GM18505 (cell line): ENCODE results near the gene ADGRD2.

Experiments
- ATAC-seq: cut with Tn5 transposase; IDR thresholded peaks from one replicate; pipeline ENCODE4 v1.9.1; 2021; ENCODE audit not compliant: unreplicated experiment
- POLR2A ChIP-seq: IDR thresholded peaks from 4 replicates; pipeline ENCODE4 v1.6.1; 2011; ENCODE audit warnings: borderline replicate concordance; ENCODE audit not compliant: insufficient read depth, insufficient read length; ENCODE audit errors: extremely low read depth

Gene ADGRD2

DNA sequence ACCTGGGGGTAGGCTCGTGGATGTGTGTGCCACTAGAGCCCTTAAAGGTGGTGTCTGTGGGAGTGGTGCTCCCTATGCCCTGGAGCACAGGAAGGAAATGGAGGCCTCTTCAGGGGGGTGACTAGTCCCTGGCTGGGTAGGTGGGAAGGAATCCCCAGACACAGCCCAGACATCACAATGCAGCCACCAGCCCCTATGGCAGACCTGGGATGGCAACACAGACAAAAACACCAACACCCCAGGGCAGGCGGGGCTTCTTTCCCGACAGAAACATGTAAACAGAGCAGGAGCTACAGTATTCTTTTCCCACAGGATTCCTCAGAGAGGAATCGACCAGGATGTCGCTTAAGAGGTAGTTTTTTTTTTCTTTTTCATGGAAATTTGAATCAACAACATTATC, 67.3 kb downstream of the ADGRD2 start:
- ATAC-seq: no peak

DNA sequence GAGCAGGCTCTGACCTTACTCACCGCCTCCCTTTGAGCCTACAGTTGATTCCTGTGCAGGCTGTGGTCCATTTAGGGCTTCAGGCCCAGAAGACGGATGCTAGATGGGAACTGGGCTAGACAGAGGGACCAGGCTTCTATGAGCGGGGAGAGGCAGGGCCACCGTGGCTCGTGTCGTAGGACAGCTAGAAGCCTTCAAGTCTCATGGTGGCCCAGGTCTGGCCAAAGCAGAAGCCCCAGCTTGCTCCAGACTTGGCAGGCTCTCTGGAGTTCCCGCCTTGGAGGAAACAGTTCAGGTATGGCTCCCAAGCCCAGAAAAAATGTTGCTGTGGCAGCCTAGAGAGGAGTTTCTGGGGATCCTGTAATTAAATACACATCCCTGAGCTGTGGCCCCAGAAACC, 67.9 kb downstream of the ADGRD2 start:
- TF ChIP-seq POLR2A: no peak
- no peak for ATAC-seq

More for the DNA sequence above, 67.3 kb downstream of the ADGRD2 start:
- no peak for TF ChIP-seq POLR2A

DNA sequence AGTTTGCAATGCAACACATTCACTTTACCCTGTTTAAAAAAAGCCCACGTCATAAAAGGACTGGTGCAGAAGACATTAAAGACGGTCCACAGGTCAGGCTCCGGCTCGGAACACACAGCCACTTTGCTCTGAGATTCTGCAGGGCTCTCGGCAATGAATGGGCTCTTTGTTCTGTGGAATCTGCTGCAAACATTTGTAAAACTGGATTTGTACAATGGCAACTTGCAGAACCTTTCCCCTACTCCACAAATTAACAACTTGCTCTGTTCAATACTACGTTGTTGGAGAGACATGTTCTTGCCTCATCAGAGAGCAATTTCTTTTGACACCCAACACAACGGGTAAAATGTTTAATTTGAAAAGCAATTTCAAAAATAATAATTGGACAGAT, 70.0 kb downstream of the ADGRD2 start:
- no peak for TF ChIP-seq POLR2A
- no peak for ATAC-seq

DNA sequence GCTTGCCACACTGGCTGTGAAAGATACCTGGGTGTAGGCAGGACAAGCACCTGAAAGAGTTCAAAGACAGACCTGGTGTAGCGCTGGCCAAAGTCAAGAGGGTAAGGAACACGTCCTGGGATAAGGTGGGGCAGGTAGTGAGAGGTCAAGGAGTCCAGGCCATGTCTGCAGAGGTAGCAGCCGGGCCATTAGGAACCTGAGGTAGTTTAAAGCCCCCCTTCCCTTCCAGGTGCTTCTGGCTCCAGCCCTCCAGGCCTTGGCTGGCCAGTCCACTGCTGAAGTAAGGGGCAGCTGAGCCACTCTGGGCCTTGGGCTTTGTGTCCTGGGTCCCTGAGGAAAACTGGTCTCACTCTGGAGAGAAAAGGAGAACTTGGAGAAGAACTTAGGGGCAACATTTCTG, 70.9 kb downstream of the ADGRD2 start:
- no peak for TF ChIP-seq POLR2A
- ATAC-seq: no peak

DNA sequence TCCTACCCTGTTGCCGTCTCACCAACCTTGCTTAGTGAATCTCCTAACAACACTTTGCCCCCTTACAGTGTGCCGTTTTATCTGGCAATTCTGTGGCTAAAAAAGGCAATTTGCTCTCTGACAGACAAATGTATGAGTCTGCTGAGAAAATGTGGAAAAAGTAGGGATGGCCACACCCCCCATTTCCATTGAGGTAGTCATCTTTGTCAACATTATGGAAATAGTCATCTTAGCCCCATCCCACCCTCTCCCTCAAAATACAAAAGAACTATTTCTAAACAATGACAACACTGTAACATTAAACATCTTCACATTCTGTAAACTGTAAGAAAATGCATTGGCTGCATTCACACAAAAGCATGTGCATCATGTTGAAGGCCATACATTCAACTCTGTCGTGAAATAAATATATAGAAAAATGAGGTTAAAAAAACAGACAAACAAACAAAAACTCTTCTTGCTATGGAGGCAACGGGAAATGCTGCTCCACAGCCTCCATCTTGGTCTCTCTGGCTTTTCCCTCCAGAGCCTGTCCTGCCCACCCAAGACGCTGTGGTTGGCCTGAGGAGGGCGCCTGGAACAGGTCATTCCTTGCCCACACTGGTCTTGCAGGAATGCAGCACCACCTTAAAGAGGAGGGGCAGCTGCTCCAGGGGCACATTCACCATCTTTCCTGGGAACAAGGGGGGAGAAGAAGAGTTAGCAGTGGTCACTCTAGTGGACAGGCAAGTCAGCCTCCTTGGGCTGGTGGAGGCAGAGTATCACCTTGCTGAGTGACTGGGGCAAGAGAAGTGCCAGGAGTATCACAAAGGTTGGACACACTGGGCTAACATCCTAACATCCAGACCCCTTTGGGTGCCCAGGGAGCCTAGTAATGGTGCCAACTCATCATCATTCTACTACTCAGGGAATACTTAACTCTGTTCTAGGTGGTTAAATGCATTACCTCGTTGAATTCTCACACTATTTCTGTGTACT, 72.2 kb downstream of the ADGRD2 start:
- TF ChIP-seq POLR2A: no peak
- ATAC-seq: no peak

DNA sequence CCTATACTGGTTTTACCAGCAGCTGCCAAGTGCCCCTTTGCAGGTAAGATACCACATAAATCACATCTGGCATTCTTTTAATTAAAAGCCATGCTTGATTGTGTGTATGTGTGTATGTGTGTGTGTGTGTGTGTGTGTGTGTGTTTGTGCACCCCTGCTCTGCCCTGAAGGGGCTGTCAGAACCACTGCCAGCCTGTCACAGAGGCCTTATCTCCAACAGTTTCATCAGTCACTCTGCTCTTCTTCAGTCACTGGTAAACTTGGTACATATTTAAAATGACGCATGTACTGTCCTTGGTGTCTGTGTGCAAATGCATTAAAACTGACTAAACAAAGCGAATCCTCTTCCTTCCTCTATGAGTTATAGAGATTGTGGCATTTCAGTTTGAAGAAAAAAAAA, 75.9 kb downstream of the ADGRD2 start:
- no peak for TF ChIP-seq POLR2A
- no peak for ATAC-seq

DNA sequence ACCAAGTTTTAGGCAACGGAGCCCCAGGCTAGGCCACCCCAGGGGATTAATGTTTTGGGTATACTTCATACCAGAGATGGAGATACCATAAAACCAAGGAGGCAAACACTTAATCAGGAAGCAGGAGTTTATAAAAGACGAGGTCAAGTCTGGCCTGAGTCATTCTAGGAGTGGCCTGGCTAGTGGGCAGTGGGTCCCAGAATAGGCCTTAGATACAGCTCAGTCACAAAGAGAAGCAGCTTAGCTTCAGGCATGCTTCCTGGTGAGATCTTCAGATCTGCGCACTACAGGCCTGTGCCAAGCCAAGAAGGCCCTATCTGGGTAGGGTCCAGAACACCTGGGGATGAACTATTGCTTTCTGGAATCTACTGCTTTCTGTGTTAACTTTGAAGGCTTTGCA, 77.5 kb downstream of the ADGRD2 start:
- ATAC-seq: no peak
- TF ChIP-seq POLR2A: no peak
